GM21423 (cell line): ENCODE data around the gene TMEM161A.
"Not testable (repeated sequence)": the region's sequence is repeated elsewhere in the genome, so short reads cannot be mapped to it uniquely, and the experiment has no call there.

ENCODE experiments used
- ATAC-seq: cut with Tn5 transposase; IDR thresholded peaks from one replicate; pipeline ENCODE4 v1.9.1; 2021; ENCODE audit warnings: mild to moderate bottlenecking, moderate library complexity; ENCODE audit not compliant: unreplicated experiment

Gene TMEM161A

GRCh38 chr19:19138109-19138981 lies at the start of gene TMEM161A:
Gene TMEM161A, minus strand, starts transcription at chr19:19138478. Its CDS starts 50 bp downstream, at chr19:19138428.
- ATAC-seq = peak; percentile 99

- ATAC-seq = no peak
These were observed 48.5 kb upstream of the TMEM161A start for GRCh38 chr19:19186742-19187141.

DNA sequence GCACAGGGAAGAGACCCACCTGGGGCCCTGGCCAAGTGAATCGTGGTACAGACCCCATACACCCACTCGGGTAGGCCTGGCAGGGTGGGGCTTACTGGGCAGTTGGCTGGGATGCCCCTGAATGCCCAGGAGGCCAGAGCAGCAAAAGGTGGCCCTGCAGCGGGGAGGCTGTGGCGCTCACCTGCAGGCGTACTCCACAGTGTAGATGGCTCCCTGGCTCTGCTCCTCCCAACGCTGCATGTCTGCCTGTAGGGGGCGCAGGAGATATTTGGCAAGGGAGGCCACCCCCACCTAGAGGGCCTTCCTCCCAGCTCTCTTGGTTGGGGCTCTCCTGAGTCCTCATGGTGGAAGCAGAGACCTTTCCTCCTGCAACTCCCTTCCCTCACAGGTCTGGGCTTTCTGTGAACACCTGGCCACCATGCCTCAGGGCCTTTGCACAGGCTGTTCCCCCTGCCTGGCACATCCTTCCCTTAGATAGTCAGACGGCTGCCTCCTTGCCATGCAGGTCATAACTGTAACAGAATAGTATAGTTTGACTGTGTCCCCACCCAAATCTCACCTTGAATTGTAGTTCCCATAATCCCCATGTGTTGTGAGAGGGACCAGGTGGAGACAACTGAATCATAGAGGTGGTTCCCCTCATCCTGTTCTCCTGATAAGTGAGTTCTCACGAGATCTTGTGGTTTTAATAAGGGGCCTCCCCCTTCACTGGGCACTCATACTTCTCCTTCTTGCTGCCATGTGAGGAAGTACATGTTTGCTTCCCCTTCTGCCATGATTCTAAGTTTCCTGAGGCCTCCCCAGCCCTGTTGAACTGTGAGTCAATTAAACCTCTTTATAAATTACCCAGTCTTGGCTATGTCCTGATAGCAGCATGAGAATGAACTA lies 47.8 kb upstream of the TMEM161A start:
- no peak for ATAC-seq

DNA sequence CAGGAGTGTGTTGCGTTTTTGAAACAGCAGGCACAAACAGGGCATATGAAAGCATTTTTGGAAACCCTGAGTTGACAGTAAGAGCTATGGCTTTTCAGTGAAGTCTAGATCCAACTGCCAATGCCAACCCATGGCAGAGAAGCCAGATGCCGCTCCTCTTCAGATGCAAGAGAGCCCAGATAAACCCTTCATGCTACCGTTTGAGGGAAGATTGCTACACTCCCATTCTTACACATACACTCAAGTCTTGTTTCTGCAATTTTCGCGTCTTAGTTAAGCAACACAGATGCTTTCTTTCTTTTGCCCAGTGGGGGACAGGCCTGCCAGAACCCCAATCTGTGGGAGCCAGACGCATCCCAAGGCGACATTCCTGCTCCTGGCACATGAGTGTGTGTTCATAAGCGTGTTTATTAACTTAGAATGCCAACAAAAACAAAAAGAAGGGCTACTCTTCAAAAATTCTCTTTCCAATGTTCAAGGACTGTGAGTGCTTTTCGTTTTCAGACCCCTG lies 43.3 kb upstream of the TMEM161A start:
- ATAC-seq = no peak

DNA sequence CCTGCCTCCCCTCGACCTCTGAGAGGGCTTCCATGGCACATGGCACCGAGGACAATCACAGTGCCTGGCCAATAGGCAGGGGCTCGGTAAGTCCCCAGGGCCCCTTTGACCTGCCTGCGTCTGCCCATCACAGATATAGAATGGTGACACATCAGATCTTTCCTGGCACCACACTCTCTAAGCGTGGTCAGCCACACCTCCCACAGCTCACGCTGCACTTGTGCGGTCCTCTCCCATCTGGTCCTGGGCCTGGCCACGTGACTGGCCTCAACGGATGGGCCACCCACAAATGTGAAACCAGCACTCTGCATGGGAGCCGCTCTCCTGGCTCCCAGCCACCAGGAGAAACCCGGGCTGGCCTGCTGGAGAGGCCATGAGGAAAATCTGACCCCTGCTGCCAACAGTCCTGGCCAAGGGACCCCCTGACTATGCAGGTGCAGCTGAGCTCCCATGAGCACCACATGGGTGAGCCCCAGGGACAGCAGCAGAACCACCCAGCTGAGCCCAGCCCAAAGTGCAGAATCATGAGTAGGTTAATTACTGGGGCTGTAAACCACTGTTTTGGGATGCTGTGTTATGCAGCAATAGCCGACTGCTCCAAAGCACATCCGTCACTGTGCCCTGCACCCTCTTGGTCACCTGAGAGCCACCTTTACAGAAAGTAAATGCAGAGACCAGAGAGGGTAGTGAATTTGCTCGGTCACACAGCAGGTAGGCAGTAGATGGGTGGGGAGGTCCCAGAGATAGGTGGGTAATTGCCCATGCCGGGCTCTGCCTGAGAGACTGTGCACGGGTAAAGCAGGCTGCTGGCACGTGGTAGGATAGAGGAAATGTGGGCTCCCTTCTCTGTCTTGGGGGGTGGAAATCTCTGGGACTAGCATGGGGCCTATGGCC lies 41.5 kb upstream of the TMEM161A start:
- no peak for ATAC-seq

- no peak for ATAC-seq
These were observed 38.7 kb upstream of the TMEM161A start for GRCh38 chr19:19176950-19177349.

- not testable (repeated sequence) for ATAC-seq
These were observed 35.0 kb upstream of the TMEM161A start for GRCh38 chr19:19173243-19173642.

DNA sequence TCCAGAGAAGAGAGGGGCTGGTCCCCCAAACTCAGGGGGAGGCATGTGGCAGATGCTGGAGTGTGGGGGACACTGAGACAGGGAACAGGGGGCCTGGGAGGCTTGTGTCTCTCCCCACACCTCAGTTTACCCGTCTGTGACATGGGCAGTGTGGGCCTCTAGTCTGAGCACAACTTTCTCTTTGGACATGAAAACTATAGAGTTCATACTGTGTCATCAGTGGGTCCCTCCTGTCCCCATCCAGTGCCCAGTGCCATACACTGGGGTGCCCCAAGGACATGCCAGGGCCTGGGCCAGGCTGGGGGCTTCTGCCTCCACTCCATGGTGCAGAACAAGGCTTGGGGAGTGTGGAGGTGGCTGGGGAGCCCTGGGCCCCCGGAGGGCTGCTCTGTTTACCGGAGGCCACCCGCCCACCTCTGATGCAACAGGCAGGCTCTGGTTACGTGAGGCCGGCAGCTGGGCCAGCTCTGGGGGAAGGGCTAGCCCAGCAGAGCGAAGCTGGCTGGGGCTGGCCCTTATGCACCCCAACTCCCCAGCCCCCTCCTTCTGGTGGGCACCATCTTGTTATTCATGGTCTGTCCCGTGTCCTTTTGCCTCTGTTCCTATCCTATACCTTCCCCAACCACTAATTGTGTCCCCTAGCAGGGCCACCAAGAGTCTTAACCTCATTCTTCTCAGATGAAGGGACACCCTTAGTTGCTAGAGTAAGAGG lies 33.7 kb upstream of the TMEM161A start:
- no peak for ATAC-seq

- no peak for ATAC-seq
These were observed 32.8 kb upstream of the TMEM161A start for GRCh38 chr19:19170873-19171672.

GRCh38 chr19:19170053-19170872 lies 32.0 kb upstream of the TMEM161A start, which contains the start of gene MEF2B:
Gene MEF2B, minus strand, starts transcription at chr19:19170263. Its CDS starts 19,528 bp downstream, at chr19:19150735.
- ATAC-seq = peak; percentile 86

DNA sequence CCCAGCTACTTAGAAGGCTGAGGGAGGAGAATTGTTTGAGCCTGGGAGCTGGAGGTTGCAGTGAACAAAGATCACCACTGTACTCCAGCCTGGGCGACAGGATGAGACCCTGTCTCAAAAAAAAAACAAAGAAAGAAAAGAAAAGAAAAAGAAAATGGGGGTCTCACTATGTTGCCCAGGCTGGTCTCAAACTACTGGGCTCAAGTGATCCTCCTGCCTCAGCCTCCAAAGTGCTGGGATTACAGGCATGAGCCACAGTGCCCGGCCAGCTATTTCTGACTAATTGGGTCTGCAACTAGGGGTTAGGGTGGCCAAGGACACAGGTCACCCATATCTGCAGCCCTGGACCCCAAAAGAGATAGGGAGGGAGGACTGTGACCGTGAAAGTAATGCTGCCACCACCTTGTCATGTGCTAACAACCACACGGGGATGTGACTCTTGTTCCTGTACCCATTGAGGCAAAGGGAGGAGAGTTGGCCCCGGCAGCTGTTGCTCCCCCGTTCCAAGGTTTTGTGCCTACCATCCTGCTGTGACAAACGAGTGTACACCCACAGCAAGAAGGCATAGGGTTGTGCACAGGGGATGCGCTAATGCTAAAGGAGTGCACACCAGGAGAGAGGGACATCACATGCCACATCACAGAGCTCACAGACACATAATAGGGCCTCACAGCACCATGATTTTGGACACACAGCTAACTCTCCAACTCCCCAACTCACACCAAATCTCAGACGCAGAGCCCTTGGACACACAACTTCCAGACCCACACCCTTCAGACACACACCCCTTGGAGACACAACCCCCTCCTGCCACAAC lies 31.2 kb upstream of the TMEM161A start:
- no peak for ATAC-seq

GRCh38 chr19:19167612-19168011 lies 29.3 kb upstream of the TMEM161A start:
- ATAC-seq = no peak

DNA sequence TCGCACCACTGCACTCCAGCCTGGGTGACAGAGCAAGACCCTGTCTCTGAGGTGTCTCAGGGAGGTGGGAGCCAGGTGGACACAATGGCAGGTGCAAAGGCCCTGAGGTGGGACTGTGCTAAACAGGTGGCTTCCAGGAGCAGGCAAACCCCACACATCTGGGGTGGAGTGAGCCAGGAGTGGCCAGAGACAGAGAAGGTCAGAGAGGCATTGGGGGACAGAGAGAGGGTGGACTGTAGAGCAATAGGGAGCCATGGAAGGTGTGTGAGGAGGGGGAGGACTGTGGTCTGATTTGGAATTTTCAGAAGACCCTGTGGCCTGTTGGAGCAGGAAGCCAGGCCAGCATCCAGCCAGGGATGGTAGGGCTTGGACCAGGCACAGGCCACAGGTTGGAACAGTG lies 27.1 kb upstream of the TMEM161A start:
- ATAC-seq = no peak

- no peak for ATAC-seq
These were observed 24.2 kb upstream of the TMEM161A start for GRCh38 chr19:19162495-19162894.

DNA sequence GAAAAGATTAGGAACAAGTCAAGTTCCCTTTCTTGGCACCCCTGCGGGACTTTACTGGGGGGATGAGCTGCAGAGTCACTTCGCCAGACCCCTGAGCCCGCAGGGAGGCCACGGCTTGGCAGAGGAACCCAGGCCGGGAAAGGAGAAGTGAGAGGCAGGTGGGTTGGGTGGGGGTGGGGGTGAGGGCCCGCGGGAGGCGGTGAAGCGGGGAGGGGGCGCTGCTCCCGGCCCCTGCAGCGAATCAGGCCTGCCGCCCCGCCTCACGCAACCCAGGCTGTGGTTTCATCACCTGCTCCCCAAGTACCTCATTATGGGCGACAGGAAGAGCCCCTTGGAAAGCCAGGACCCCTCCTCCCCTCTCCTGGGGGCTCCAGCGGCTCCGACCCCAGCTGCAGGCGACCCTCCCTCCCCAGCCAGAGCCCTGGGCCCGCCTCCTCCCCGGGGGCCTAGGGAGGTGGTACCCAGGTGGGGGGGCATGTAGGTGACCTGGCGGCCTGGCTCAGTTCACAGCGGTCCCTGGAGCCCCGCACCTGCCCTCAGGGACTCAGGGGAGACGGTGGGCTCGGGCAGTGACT lies 22.3 kb upstream of the TMEM161A start:
- ATAC-seq = peak; percentile 37

GRCh38 chr19:19159534-19159933 lies 21.3 kb upstream of the TMEM161A start:
- no peak for ATAC-seq

DNA sequence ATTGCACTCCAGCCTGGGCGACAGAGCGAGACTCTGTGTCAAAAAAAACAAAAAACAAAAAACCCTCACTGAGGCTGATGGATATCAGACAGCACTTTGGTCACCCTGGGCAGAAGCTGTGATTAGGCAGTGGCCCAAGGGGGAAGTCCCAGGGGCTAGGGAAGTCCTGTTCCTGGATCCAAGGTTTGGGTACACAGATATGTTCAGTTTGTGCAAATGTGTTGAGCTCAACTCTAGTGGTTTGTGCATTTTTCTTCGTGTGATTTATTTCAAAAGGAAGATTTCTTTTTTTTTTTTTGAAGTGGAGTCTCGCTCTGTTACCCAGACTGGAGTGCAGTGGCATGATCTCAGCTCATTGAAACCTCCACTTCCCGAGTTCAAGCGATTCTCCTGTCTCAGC lies 19.5 kb upstream of the TMEM161A start:
- no peak for ATAC-seq
